Caco-2 (cell line): ENCODE results near the gene TPBGL. TPM values are rescaled to one million over a fixed set of nuclear protein-coding genes. Genes with fewer than 3 reads are reported as not detected.

Experiments
- BruUV-seq: library from RNA; stranded (reverse); fragments of 400-500 nt; replicated peaks from 2 replicates; lab custom pipeline; 2021; lab: Mats Ljungman, UMichigan
- CTCF ChIA-PET: fragments of 300-600 bp; sonication (Branson Sonifier 250); formaldehyde crosslinking; loops from one replicate; lab custom pipeline; 2022; ENCODE audit warnings: antibody characterized with exemption; lab: Charles Lee
- POLR2A ChIA-PET: fragments of 300-600 bp; sonication (Branson Sonifier 250); formaldehyde crosslinking; loops from one replicate; lab custom pipeline; 2022; ENCODE audit warnings: antibody characterized with exemption; lab: Charles Lee
- DNase-seq, 2 experiments: peaks; one replicate each; pipeline versions ENCODE4 v3.0.0 to v3.0.0-alpha.2; 2020 to 2022
- H3K27me3 ChIP-seq: replicated peaks from 2 replicates; pipeline ENCODE4 v1.6.0; 2011; ENCODE audit warnings: low read length; ENCODE audit not compliant: control insufficient read depth, insufficient read depth
- H3K36me3 ChIP-seq: 2 replicates; pipeline ENCODE4 v1.5.1; 2011; ENCODE audit warnings: low read length; ENCODE audit not compliant: control insufficient read depth, insufficient read depth
- H3K4me1 ChIP-seq: fragments of 250-450 bp; sonication (Bioruptor Pico); 2 replicates; pipeline ENCODE4 v1.5.1; 2020; ENCODE audit warnings: mild to moderate bottlenecking
- H3K4me3 ChIP-seq: 2 replicates; pipeline ENCODE4 v1.5.1; 2011; ENCODE audit warnings: low read depth, mild to moderate bottlenecking, control low read depth, low read length
- H3K9me3 ChIP-seq: fragments of 250-450 bp; sonication (Bioruptor Pico); 2 replicates; pipeline ENCODE4 v1.5.1; 2020; ENCODE audit warnings: mild to moderate bottlenecking, moderate library complexity
- H3K27ac Mint-ChIP-seq: one replicate; pipeline ENCODE4 v1.8.0; 2022; ENCODE audit warnings: mixed read lengths; ENCODE audit not compliant: unreplicated experiment
- H3K27me3 Mint-ChIP-seq: one replicate; pipeline ENCODE4 v1.8.0; 2022; ENCODE audit warnings: mixed read lengths; ENCODE audit not compliant: insufficient read depth, unreplicated experiment
- H3K36me3 Mint-ChIP-seq: one replicate; pipeline ENCODE4 v1.8.0; 2022; ENCODE audit warnings: mild to moderate bottlenecking, mixed read lengths; ENCODE audit not compliant: insufficient read depth, unreplicated experiment
- H3K4me1 Mint-ChIP-seq: one replicate; pipeline ENCODE4 v1.8.0; 2022; ENCODE audit warnings: low read depth, mixed read lengths; ENCODE audit not compliant: unreplicated experiment
- H3K4me3 Mint-ChIP-seq: one replicate; pipeline ENCODE4 v1.8.0; 2022; ENCODE audit warnings: mild to moderate bottlenecking, moderate library complexity, mixed read lengths; ENCODE audit not compliant: unreplicated experiment
- H3K9me3 Mint-ChIP-seq: one replicate; pipeline ENCODE4 v1.8.0; 2022; ENCODE audit warnings: mixed read lengths; ENCODE audit not compliant: unreplicated experiment
- intact Hi-C: fragments of 100-400 bp; cut with micrococcal nuclease; formaldehyde crosslinking; loops from one replicate; pipeline ENCODE4 v1.10.0; 2022; ENCODE audit not compliant: unreplicated experiment
- total RNA-seq: library from RNA; stranded (reverse); gene quantifications from 2 replicates; pipeline ENCODE4 v1.2.3, GENCODE V29; 2022
- TF ChIP-seq, protein P1 (sequence below), 2 experiments: fragments of 200-600 bp in 1 of 2; IDR thresholded peaks; 1 replicate in 1 of 2; 2 replicates in 1 of 2; pipeline versions ENCODE4 v1.5.1 to v1.8.0; 2011 to 2022; ENCODE audit warnings: antibody characterized with exemption in 1 of 2, control low read depth in 1 of 2, inconsistent platforms in 1 of 2, low read depth in 1 of 2, low read length in 1 of 2, mild to moderate bottlenecking in 1 of 2, moderate library complexity in 1 of 2; ENCODE audit not compliant: insufficient read depth in 1 of 2, severe bottlenecking in 1 of 2, unreplicated experiment in 1 of 2

The TPBGL gene
- total RNA-seq, 1 experiment from 2014 or later = 0.18 TPM

- intact Hi-C loops = loop anchor here (1.0 to 2.0 kb wide), 3 partner anchors 35 to 45 kb away; partner anchors contain the start of gene TPBGL
- Mint-ChIP-seq H3K27ac (no peak overlapping the region), H3K4me1 (peaks cover 16% of the 10 kb centered on the region), H3K27me3 (no peaks in the 10 kb centered on the region), H3K36me3 (peaks cover 28% of the 10 kb centered on the region), H3K9me3 (no peaks in the 10 kb centered on the region), H3K4me3 (no peak overlapping the region)
- ChIA-PET CTCF (interaction anchor here (0.6 to 14.9 kb wide), 13 partner anchors 11 to 274 kb away, joined by 3 to 887 read pairs (median 5); partner anchors contain the start of gene SLCO2B1), POLR2A (interaction anchor here (0.5 to 2.1 kb wide), 6 partner anchors 36 to 63 kb away, joined by 3 to 13 read pairs (median 3); no protein-coding TSS in a partner anchor)
- Histone ChIP-seq H3K27me3 (no peaks in the 10 kb centered on the region), H3K4me3 (no peak overlapping the region), H3K9me3 (no peaks in the 10 kb centered on the region), H3K36me3 (peaks cover 13% of the 10 kb centered on the region), H3K4me1 (peaks cover 26% of the 10 kb centered on the region)
- BruUV-seq = no TSS peak
- DNase-seq = no peak
- TF ChIP-seq, protein P1, sequence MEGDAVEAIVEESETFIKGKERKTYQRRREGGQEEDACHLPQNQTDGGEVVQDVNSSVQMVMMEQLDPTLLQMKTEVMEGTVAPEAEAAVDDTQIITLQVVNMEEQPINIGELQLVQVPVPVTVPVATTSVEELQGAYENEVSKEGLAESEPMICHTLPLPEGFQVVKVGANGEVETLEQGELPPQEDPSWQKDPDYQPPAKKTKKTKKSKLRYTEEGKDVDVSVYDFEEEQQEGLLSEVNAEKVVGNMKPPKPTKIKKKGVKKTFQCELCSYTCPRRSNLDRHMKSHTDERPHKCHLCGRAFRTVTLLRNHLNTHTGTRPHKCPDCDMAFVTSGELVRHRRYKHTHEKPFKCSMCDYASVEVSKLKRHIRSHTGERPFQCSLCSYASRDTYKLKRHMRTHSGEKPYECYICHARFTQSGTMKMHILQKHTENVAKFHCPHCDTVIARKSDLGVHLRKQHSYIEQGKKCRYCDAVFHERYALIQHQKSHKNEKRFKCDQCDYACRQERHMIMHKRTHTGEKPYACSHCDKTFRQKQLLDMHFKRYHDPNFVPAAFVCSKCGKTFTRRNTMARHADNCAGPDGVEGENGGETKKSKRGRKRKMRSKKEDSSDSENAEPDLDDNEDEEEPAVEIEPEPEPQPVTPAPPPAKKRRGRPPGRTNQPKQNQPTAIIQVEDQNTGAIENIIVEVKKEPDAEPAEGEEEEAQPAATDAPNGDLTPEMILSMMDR (IDR thresholded peaks at IDR 0.05; ENCODE audit: insufficient read depth in 1 of 2, low read depth in 1 of 2, low read length in 1 of 2, severe bottlenecking in 1 of 2, unreplicated experiment in 1 of 2) = peak in 1 of 2 experiments; percentile 5
Measured at GRCh38 chr11:75203641-75204011, 36.9 kb upstream of the TPBGL start.

DNA sequence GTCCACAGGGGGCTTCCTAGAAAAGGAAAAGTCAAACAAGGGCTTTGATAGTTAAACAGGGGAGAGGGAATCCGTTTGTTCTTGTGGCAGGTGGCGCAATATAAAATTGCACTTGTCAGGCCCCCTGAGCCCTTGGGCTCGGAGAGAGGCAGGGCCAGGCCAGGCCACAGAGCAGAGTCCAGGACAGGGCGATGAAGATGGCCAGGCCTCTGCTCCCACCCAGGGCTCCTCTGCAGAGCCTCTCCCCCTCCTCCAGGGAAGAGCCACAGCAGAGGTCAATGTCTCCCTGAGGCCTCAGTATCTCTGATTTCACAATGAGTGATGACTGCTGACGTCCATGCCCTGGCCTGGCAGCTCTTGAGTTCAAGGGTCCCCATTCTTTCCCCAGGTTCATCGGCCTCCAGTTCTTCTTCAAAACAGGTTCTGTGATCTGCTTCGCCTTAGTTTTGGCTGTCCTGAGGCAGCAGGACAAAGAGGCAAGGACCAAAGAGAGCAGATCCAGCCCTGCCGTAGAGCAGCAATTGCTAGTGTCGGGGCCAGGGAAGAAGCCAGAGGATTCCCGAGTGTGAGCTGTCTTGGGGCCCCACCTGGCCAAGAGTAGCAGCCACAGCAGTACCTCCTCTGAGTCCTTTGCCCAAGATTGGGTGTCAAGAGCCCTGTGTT lies 36.4 kb upstream of the TPBGL start:
- no peak overlapping the region for H3K27ac Mint-ChIP-seq

More for the DNA sequence above, 36.4 kb upstream of the TPBGL start:
- Histone ChIP-seq H3K27me3 (no peaks in the 10 kb centered on the region), H3K4me3 (no peak overlapping the region), H3K36me3 (peaks cover 13% of the 10 kb centered on the region), H3K9me3 (no peaks in the 10 kb centered on the region), H3K4me1 (peaks cover 26% of the 10 kb centered on the region)
- peak; percentile 43 to 67 for DNase-seq
- Mint-ChIP-seq H3K4me3 (no peak overlapping the region), H3K36me3 (peaks cover 28% of the 10 kb centered on the region), H3K9me3 (no peaks in the 10 kb centered on the region), H3K4me1 (peaks cover 16% of the 10 kb centered on the region), H3K27me3 (no peaks in the 10 kb centered on the region)
- no TSS peak for BruUV-seq
- POLR2A ChIA-PET = interaction anchor here (0.5 to 1.6 kb wide), 9 partner anchors 10 to 64 kb away, joined by 3 to 9 read pairs (median 4); no protein-coding TSS in a partner anchor
- CTCF ChIA-PET = interaction anchor here (0.6 to 14.9 kb wide), 43 partner anchors 9 to 355 kb away, joined by 3 to 887 read pairs (median 5); partner anchors contain the start of genes NEU3, OR2AT4, SLCO2B1 and TPBGL
- intact Hi-C loops = loop anchor here (1.0 to 2.0 kb wide), 3 partner anchors 36 to 45 kb away; partner anchors contain the start of gene TPBGL
- TF ChIP-seq, protein P1 (IDR thresholded peaks at IDR 0.05; ENCODE audit: insufficient read depth in 1 of 2, low read depth in 1 of 2, low read length in 1 of 2, severe bottlenecking in 1 of 2, unreplicated experiment in 1 of 2) = no peak
